Hepatocyte (in vitro differentiated cells): ENCODE data around the gene ITGA11.
A peak's percentile ranks its signal among the peaks of the same experiment; 100 is the strongest.

ENCODE experiments used
- CTCF ChIP-seq: fragments of 200-600 bp; sonication (generic); IDR thresholded peaks from 2 replicates; pipeline ENCODE4 v1.5.1; 2016; ENCODE audit warnings: antibody characterized with exemption, mild to moderate bottlenecking; ENCODE audit not compliant: poor library complexity
- EZH2 ChIP-seq: fragments of 200-600 bp; sonication (generic); IDR thresholded peaks from 2 replicates; pipeline ENCODE4 v1.6.1; 2016; ENCODE audit warnings: antibody characterized with exemption, mild to moderate bottlenecking, borderline replicate concordance
- EZH2phosphoT487 ChIP-seq: fragments of 200-600 bp; sonication (generic); IDR thresholded peaks from one replicate; pipeline ENCODE4 v1.6.1; 2018; ENCODE audit warnings: antibody characterized with exemption, mild to moderate bottlenecking, low read depth, moderate library complexity; ENCODE audit not compliant: unreplicated experiment, severe bottlenecking

- TF ChIP-seq CTCF (peak; percentile 17), EZH2phosphoT487 (no peak), EZH2 (no peak)
Measured at GRCh38 chr15:68372291-68372811, 59.6 kb downstream of the ITGA11 start.
